Testis (tissue), 3 donors: Measurements from ENCODE around the gene ALAS1. TPM values are rescaled to one million over a fixed set of nuclear protein-coding genes. Genes with fewer than 3 reads are reported as not detected.

ENCODE experiments used
- DNase-seq: peaks from one replicate; pipeline ENCODE4 v3.0.0-alpha.2; 2019
- H3K27ac ChIP-seq, 2 donors: fragments of 200-600 bp; sonication (generic); one replicate each; pipeline ENCODE4 v1.5.1; 2019
- H3K27me3 ChIP-seq: fragments of 200-600 bp; sonication (generic); one replicate; pipeline ENCODE4 v1.5.1; 2019
- H3K36me3 ChIP-seq: fragments of 200-600 bp; sonication (generic); one replicate; pipeline ENCODE4 v1.5.1; 2017; ENCODE audit warnings: low read depth; ENCODE audit errors: missing control alignments
- H3K4me1 ChIP-seq: fragments of 200-600 bp; sonication (generic); one replicate; pipeline ENCODE4 v1.5.1; 2019
- H3K4me3 ChIP-seq, 2 donors: fragments of 200-600 bp; sonication (generic); one replicate each; pipeline ENCODE4 v1.5.1; 2017 to 2019
- H3K9me3 ChIP-seq: fragments of 200-600 bp; sonication (generic); one replicate; pipeline ENCODE4 v1.5.1; 2017
- POLR2A ChIP-seq: fragments of 450-650 bp; IDR thresholded peaks from one replicate; pipeline ENCODE4 v1.6.1; 2017; ENCODE audit warnings: antibody characterized with exemption, mild to moderate bottlenecking, moderate library complexity
- WGBS, 2 donors: methylation state at CpG; one replicate each; pipeline ENCODE4 v1.1.5; 2018; 5-methylcytosine and 5-hydroxymethylcytosine counted together
- intact Hi-C: fragments of 100-400 bp; cut with DNase I; formaldehyde crosslinking; loops from one replicate; pipeline ENCODE4 v1.15.1; 2023; ENCODE audit warnings: low total_unique reads
- polyA plus RNA-seq: library from polyadenylated mRNA; stranded (reverse); fragments of 350-450 nt; fragmentation: Illumina TruSeq; extraction: RNeasy Lipid Tissue Mini Kit (QIAGEN cat#74804); gene quantifications from one replicate; pipeline ENCODE4 v1.2.3, GENCODE V29; 2014; ENCODE audit warnings: low read depth, low replicate concordance; ENCODE audit not compliant: insufficient read depth
- total RNA-seq, 2 donors: library from RNA; depleted of rRNA; stranded (reverse); fragments of >200 nt; gene quantifications; one replicate each; pipeline ENCODE4 v1.2.3, GENCODE V29; 2016
- TF ChIP-seq, protein P1 (sequence below), 3 experiments: fragments of 450-650 bp in 2 of 3; fragments of 200-600 bp in 1 of 3; sonication (generic) in 1 of 3; IDR thresholded peaks; one replicate each; pipeline ENCODE4 v1.5.1; 2016 to 2019; ENCODE audit warnings: antibody characterized with exemption in 3 of 3, mild to moderate bottlenecking in 2 of 3, moderate library complexity in 1 of 3

ALAS1 gene
- total and polyA plus RNA-seq, 3 donors from 2014 or later, result 49.9 to 54.2 (median 51.4) TPM

DNA sequence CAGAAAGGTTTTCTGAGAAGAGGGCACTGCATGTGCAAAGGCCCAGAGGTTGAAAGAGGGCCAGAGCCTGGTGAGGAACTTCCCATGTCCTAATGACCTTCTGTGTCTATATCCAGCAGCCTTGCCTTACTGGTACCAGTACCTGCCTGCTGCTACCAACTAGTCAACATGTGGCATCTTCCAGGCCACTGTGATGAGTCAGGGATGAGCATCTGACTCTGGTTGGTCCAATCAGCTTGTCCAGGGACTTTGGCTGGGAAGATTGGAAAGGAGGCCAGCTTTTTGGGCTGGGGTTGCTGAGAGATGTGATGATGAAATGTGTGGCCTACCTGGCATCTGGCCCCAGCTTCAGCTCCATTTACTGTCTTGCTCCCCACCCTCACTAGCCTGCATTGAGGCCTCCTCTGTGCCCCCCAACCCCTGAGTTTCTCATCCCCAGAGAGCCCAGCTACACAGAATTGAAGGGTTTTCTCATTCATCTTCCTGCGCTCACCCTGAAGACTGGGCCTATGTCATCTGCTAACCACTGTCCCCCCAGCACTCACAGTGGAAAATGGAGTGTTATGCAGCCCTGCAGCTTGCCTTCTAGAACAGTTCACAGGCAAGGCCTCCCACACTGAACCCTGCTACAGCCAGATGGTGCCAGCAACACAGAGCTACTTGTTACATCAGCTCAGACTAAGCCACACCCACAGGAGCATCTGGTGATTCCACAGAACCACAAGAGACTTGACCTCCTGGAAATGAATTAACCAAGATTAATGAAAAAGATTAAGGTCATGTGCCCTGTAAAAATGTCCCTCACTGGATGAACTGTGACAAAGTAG is 42.3 kb downstream of the ALAS1 start:
- Histone ChIP-seq H3K9me3 (no peaks in the 10 kb centered on the region), H3K27ac (peak overlapping the region; percentile 93 to 96), H3K4me1 (peaks cover 42% of the 10 kb centered on the region), H3K27me3 (no peaks in the 10 kb centered on the region), H3K4me3 (no peak overlapping the region), H3K36me3 (no peaks in the 10 kb centered on the region)
- intact Hi-C loops, result no loop called here
- peak; percentile 86 for DNase-seq
- WGBS, 2 donors, result 95 to 100% methylated on average over 1 of the region's 1 CpG
- TF ChIP-seq, protein P1, sequence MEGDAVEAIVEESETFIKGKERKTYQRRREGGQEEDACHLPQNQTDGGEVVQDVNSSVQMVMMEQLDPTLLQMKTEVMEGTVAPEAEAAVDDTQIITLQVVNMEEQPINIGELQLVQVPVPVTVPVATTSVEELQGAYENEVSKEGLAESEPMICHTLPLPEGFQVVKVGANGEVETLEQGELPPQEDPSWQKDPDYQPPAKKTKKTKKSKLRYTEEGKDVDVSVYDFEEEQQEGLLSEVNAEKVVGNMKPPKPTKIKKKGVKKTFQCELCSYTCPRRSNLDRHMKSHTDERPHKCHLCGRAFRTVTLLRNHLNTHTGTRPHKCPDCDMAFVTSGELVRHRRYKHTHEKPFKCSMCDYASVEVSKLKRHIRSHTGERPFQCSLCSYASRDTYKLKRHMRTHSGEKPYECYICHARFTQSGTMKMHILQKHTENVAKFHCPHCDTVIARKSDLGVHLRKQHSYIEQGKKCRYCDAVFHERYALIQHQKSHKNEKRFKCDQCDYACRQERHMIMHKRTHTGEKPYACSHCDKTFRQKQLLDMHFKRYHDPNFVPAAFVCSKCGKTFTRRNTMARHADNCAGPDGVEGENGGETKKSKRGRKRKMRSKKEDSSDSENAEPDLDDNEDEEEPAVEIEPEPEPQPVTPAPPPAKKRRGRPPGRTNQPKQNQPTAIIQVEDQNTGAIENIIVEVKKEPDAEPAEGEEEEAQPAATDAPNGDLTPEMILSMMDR (IDR thresholded peaks at IDR 0.05), result no peak
- TF ChIP-seq POLR2A, result peak; percentile 5

GRCh38 chr3:52240886-52241370 is 43.0 kb downstream of the ALAS1 start:
- H3K27ac ChIP-seq, result no peak overlapping the region
- intact Hi-C loops, result no loop called here
- WGBS, 2 donors, result 83 to 85% methylated on average over 4 of the region's 4 CpGs
- H3K9me3 ChIP-seq, result no peaks in the 10 kb centered on the region
- H3K4me1 ChIP-seq, result peaks cover 38% of the 10 kb centered on the region
- no peak overlapping the region for H3K4me3 ChIP-seq
- H3K27me3 ChIP-seq, result no peaks in the 10 kb centered on the region
- no peak for DNase-seq
- H3K36me3 ChIP-seq, result no peaks in the 10 kb centered on the region
- TF ChIP-seq POLR2A, result no peak
- TF ChIP-seq, protein P1 (IDR thresholded peaks at IDR 0.05), result no peak

- H3K27me3 ChIP-seq, result no peaks in the 10 kb centered on the region
- no peaks in the 10 kb centered on the region for H3K9me3 ChIP-seq
- no peaks in the 10 kb centered on the region for H3K36me3 ChIP-seq
- 83 to 85% methylated on average over 1 of the region's 1 CpG for WGBS, 2 donors
- H3K27ac ChIP-seq, result no peak overlapping the region
- TF ChIP-seq POLR2A, result no peak
- TF ChIP-seq, protein P1 (IDR thresholded peaks at IDR 0.05), result no peak
- intact Hi-C loops, result no loop called here
- no peak overlapping the region for H3K4me3 ChIP-seq
- H3K4me1 ChIP-seq, result peaks cover 35% of the 10 kb centered on the region
- no peak for DNase-seq
Observed at GRCh38 chr3:52242039-52242438, 44.1 kb downstream of the ALAS1 start.

- no peak overlapping the region for H3K27ac ChIP-seq
- H3K9me3 ChIP-seq, result no peaks in the 10 kb centered on the region
- no peaks in the 10 kb centered on the region for H3K36me3 ChIP-seq
- TF ChIP-seq, protein P1 (IDR thresholded peaks at IDR 0.05), result no peak
- no peak for TF ChIP-seq POLR2A
- WGBS, 2 donors, result 67 to 84% methylated on average over 7 to 9 of the region's 9 CpGs
- intact Hi-C loops, result no loop called here
- H3K4me1 ChIP-seq, result peaks cover 21% of the 10 kb centered on the region
- H3K27me3 ChIP-seq, result no peaks in the 10 kb centered on the region
- no peak overlapping the region for H3K4me3 ChIP-seq
- no peak for DNase-seq
Observed at GRCh38 chr3:52243791-52244628, 46.0 kb downstream of the ALAS1 start.
